Mononuclear cell (primary cell): ENCODE measurements around the gene POLL. TPM values are rescaled to one million over a fixed set of nuclear protein-coding genes. Genes with fewer than 3 reads are reported as not detected.
"Not testable (repeated sequence)": the region's sequence is repeated elsewhere in the genome, so short reads cannot be mapped to it uniquely, and the experiment has no call there.

Source experiments
- H3K27me3 ChIP-seq: 2 replicates; pipeline ENCODE4 v1.6.0; 2011; ENCODE audit warnings: low read length, control low read depth; ENCODE audit not compliant: insufficient read depth
- H3K4me1 ChIP-seq: 2 replicates; pipeline ENCODE4 v1.5.1; 2011; ENCODE audit warnings: mild to moderate bottlenecking, low read length, control low read depth; ENCODE audit not compliant: insufficient read depth
- H3K4me3 ChIP-seq: 2 replicates; pipeline ENCODE4 v1.5.1; 2011; ENCODE audit warnings: mild to moderate bottlenecking, low read length, moderate library complexity
- H3K9me3 ChIP-seq: 2 replicates; pipeline ENCODE4 v1.5.1; 2011; ENCODE audit warnings: low read depth, mild to moderate bottlenecking, control low read depth, low read length
- total RNA-seq: library from RNA; depleted of rRNA; stranded (reverse); fragments of >200 nt; gene quantifications from one replicate; pipeline ENCODE4 v1.2.3, GENCODE V29; 2012

The POLL gene
- total RNA-seq, 1 donor: 10.3 TPM

DNA sequence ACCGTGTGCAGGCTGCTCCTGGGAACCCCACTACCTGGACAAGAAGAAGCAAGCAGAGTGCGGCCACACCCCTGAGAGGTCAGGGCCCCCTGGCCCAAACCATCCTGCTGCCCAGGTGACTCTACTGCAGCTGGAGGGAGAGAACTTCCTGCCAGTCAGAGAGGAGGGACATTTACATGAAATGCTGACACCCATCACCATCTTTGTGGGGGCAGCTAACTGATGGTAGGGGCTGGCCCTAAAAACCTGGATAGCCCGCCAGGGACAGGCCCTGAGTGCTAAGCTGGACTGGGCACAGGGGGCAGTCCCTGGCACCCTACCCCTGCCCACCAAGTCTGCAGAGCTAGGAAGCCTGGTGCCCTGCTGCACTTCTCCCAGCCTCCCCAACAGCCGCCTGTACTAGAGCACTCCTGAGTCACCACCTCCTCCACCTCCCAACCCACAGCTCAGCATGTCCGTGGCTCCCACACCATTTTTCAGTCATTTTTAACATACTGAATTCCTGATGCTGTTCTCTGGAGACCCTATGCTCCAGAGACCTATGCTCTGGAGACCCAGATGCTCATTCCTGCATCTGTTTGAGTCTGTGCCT is 27.6 kb upstream of the POLL start:
- no peak overlapping the region for H3K4me3 ChIP-seq
- peaks cover 21% of the 10 kb centered on the region for H3K4me1 ChIP-seq
- H3K9me3 ChIP-seq: no peaks in the 10 kb centered on the region
- no peaks in the 10 kb centered on the region for H3K27me3 ChIP-seq

GRCh38 chr10:101614663-101615524 is 26.8 kb upstream of the POLL start:
- no peak overlapping the region for H3K4me3 ChIP-seq
- H3K9me3 ChIP-seq: no peaks in the 10 kb centered on the region
- H3K4me1 ChIP-seq: peaks cover 21% of the 10 kb centered on the region
- no peaks in the 10 kb centered on the region for H3K27me3 ChIP-seq

DNA sequence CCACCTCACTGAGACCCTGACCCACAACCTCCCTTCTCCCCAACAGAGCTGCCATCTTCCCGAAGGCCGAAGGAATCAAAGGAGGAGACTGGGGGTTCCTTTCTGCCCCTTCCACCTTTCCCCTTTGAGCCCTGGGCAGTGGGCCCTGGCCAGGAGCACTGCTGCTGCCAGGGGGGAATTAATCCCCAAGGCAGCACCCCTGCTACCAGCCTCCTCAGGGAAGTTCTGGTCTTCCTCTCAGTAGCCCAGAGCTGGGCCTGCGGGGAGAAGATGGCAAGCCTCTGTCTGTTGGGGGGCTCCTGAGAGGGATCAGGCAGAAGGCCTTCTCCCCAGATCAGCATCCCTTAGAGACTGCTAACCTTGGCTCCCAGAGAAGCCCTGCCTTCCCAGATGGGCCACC is 25.6 kb upstream of the POLL start:
- Histone ChIP-seq H3K27me3 (no peaks in the 10 kb centered on the region), H3K4me3 (no peak overlapping the region), H3K9me3 (no peaks in the 10 kb centered on the region), H3K4me1 (peaks cover 16% of the 10 kb centered on the region)

- Histone ChIP-seq H3K9me3 (no peaks in the 10 kb centered on the region), H3K27me3 (no peaks in the 10 kb centered on the region), H3K4me1 (peaks cover 8% of the 10 kb centered on the region), H3K4me3 (no peak overlapping the region)
These were observed 24.8 kb upstream of the POLL start for GRCh38 chr10:101612872-101613271.

DNA sequence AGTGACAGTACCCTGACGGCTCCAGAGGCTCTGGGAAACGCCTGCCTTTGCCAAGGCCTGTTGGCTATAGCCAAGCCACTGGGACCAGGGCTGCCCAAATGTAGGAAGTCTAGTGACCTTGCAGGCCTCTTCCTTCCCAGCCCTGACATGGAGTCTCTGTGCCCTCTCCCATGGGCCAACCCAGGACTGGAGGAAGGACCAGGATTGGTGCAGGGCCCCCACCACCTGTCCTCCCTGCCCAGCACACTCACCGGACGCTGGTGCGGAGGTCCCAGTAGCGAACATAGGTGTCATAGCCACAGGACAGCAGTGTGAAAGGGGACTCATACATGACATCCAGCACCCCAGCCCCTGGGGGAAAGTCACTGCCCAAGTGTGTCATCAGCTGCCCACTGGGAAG is 24.0 kb upstream of the POLL start:
- H3K4me3 ChIP-seq: no peak overlapping the region

DNA sequence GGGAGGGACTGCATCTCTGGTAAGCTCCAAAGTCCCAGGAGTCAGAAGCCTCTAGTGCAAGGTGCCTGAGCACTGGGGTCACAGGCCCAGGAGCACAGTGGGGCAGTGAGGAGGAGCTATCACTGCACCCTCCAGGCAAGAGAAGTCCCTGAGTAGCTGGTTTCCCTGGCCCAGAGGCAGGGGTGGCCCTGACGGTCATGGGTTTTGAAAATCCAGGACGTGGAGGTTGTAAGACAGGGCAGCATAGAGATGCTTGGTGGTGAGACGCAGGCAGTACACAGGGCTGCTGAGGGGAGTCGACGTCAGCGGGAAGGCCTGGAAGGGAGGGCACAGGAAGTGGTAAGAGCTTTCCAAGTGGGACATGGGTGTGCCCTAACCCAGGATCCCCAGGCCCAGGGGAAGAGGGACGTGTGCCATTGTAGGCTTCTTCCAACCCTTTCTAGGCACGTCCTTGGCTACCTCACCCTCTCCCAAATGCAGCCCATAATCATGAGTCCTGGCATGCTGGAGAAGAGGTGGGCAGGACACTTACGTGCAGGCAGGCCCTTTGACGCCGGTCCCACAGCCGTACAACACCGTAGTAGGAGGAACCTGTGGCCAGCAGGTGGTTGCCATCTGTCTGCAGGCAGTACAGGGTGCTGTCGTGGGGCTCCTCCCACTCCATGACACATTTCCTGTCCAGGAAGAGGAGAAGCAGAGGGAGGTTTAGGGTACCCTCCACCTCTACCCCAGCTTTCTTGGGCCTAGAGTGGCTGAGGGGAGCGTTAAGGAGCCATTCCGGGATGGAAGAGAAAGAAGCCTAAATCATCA is 23.2 kb upstream of the POLL start:
- no peaks in the 10 kb centered on the region for H3K9me3 ChIP-seq
- H3K27me3 ChIP-seq: no peaks in the 10 kb centered on the region
- H3K4me1 ChIP-seq: no peaks in the 10 kb centered on the region

More for the DNA sequence above, 24.0 kb upstream of the POLL start:
- H3K4me1 ChIP-seq: peaks cover under 1% of the 10 kb centered on the region
- H3K27me3 ChIP-seq: no peaks in the 10 kb centered on the region
- H3K9me3 ChIP-seq: no peaks in the 10 kb centered on the region

DNA sequence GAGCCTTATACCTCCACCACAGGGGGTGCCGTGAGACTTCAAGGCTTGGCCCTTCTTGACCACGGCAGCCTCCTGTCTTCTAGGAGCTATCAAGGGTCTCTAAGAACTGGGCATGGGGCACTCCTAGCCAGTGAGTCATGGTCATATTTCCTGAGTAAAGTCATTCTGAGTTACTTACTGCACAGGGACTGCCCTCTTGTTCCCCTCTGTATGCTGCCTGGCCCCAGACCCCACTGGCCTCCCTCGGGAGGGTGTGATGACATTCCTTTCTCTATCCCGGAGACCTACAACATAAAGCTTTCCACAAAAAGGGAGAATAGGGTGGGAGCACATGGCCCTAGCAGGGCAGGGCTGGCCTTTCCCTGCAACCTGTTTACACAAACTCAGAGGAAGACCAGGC is 21.4 kb upstream of the POLL start:
- no peaks in the 10 kb centered on the region for H3K4me1 ChIP-seq
- no peaks in the 10 kb centered on the region for H3K27me3 ChIP-seq
- H3K4me3 ChIP-seq: no peak overlapping the region
- H3K9me3 ChIP-seq: no peaks in the 10 kb centered on the region

More for the DNA sequence above, 23.2 kb upstream of the POLL start:
- H3K4me3 ChIP-seq: no peak overlapping the region

DNA sequence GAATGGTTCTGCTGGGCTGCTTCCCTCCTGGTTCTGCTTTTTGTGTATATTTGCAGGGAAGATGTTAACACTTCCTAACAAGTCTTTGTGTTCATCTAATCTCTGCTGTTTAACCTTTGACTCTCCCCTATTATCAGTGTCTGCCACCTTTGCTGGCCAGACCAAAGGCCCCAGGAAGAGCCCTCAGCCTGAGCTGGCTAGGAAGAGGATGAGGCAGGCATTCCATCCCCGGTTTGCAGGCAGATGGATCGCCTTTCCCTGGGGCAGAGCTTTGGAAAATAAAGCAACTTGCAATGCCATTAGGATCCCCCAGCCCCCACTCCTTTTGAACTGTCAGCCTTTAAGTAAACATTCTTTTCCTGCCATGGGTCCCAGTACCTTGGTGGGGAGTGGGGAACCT is 19.1 kb upstream of the POLL start:
- Histone ChIP-seq H3K27me3 (no peaks in the 10 kb centered on the region), H3K4me1 (no peaks in the 10 kb centered on the region), H3K4me3 (no peak overlapping the region), H3K9me3 (no peaks in the 10 kb centered on the region)

GRCh38 chr10:101602761-101603398 is 14.8 kb upstream of the POLL start:
- no peaks in the 10 kb centered on the region for H3K4me1 ChIP-seq
- H3K4me3 ChIP-seq: no peak overlapping the region
- H3K9me3 ChIP-seq: no peaks in the 10 kb centered on the region
- no peaks in the 10 kb centered on the region for H3K27me3 ChIP-seq

DNA sequence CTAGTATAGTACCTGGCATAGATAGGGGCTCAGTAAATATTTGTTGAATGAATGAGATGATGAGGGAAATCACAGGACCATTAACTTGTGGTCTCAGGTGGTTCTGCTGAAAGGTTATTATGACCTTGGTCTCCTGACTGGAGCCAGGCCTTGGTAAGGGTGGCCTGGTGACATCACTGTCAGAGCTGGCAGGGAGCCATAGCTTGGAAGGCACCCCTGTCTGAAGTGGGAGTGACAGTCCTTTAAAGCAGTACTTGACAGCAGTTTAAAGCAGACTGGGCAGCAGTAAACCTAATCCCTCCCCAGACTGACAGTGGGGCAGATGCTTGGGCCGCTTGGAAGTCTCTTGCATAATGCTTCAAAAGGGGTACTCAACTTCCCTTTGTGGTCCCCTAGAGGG is 13.5 kb upstream of the POLL start:
- Histone ChIP-seq H3K4me3 (no peak overlapping the region), H3K27me3 (no peaks in the 10 kb centered on the region), H3K4me1 (no peaks in the 10 kb centered on the region), H3K9me3 (no peaks in the 10 kb centered on the region)

GRCh38 chr10:101597091-101597900 is 9.2 kb upstream of the POLL start:
- Histone ChIP-seq H3K9me3 (no peaks in the 10 kb centered on the region), H3K27me3 (no peaks in the 10 kb centered on the region), H3K4me1 (peaks cover 17% of the 10 kb centered on the region), H3K4me3 (no peak overlapping the region)

DNA sequence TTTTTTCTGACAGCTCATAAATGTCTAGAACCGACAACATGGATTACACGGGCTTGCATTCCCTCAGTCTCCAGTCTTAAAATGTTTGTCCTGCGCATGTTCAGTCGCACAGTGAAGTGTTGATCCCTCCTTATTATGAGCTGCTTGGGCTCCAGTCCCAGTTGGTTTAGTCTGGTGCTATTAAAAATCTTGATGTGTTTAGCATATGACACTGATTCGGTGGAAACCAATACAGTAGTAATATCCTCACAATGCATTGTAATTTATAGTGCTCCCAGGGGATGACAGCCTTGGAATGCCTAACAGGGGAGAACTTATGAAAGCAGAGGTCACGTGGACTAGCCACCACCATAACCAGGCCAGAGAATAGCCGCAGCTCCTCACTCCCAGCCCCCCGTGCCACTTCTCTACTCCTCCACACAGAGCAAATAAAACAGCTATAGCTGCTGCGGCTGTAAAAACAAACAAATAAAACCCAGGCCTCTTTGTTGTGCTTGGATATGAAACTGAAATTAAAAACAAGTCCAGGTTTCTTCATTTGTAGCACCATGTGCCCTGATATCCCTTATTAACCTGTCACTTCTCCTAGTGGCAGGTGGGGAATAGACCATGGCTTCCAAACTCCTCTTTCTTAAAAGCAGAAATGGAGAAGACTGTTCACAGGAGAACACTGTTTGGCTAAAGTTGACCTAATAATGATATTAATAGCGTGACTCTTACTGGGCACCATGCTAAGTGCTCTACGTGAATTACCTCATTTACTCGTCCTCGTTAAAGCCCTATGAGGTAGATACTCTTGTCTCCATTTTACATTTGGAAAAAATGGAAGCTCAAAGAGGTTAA is 7.8 kb upstream of the POLL start:
- Histone ChIP-seq H3K4me3 (no peak overlapping the region), H3K9me3 (no peaks in the 10 kb centered on the region), H3K27me3 (no peaks in the 10 kb centered on the region), H3K4me1 (peaks cover 28% of the 10 kb centered on the region)

DNA sequence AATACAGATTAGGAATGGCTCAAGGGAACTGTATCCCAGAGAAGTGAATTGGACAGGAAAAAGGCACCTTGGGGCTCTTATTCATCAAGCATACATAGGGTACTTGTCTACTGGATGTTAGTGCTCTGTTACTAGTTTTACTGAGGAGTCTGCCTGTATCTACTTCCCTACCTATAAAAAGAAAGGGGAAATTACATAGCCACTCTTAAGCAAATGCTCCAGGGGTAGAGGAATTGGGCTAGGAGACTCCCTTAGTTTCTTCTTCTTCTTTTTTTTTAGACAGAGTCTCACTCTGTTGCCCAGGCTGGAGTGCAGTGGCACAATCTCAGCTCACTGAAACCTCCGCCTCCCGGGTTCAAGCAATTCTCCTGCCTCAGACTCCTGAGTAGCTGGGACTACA is 5.3 kb upstream of the POLL start:
- not testable (repeated sequence) for H3K4me3 ChIP-seq

More for the DNA sequence above, 5.3 kb upstream of the POLL start:
- not testable (repeated sequence) for H3K9me3 ChIP-seq, H3K27me3 ChIP-seq
- H3K4me1 ChIP-seq: peaks cover 35% of the 10 kb centered on the region
